ENCODE results near the gene TRPC3.
A peak's percentile ranks its signal among the peaks of the same experiment; 100 is the strongest.
"Not testable (repeated sequence)": the region's sequence is repeated elsewhere in the genome, so short reads cannot be mapped to it uniquely, and the experiment has no call there.

The TRPC3 gene

DNA sequence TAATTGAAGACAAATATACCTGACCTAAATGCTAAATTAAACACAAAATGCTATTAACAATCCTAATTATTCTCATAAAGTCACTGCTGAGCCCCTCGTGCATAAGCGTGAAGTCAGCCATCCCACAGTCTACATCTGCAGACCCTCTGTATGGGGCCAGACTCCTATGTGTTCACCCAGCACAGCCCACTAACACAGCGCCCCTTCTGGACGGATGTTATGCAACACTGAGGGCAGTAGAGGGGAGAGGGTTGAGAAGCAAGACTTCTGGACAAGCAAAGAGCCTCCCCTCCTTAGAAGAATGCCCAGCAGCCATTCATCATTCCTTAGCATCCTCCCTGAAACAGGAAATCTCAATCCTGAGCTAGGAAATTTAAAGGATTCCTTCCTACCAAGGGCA lies 7.9 kb downstream of the TRPC3 start:
- no peak for DNase-seq

DNA sequence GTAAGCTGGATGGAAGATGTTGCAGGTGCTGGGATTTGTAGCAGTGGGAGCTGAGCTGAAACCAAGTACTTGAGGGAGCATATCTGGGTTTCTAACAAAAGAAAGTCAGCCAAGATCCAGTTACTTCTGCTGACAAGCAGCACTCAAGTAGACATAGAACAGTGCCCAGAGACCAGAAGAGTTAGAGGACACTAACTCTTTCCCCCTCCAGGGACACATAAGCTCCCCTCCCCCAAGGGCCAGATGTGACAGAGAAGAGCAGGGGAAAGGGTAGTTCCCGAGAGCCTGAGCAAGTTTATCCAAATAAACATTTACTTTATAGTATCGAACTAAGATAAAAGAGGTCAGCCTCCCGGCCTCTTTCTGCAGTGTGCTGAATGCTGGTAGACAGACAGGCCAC lies 12.2 kb downstream of the TRPC3 start:
- no peak for DNase-seq

DNA sequence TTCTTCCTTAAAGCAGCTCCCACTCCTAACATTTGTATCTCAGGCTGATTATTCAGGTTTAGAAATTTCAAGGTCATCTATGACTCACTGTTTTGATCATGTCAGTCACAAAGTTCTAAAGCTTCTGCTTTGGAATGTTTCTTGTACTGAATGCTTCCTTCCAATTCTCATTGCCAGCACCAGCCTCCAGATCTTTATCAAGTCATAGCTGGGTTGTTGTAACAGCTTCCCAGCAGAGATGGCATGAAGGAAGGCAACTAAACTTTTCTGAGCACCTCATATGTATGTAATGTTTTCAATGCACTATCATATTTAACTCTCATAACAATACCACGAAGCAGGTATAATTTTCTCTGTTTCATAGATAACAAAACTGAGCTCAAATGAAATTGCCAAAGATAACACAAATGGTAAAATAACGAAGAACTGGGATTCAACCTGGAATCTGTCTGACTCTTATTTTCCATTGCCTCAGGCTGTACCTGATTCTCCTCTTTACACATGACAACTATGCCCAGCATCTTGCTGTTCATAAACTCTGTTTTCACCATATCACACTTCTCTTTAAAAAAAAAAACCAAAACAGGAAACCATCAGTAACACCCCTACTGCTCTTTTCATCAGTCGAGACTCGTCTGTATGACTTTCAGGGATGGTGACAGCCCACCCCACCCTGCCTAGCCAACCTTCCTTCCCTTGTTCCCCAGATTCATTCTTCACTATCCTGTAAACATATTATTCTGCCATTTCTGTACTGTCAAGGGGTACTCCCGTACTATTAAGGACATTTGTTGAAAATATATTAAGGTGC lies 13.4 kb downstream of the TRPC3 start:
- DNase-seq = no peak

DNA sequence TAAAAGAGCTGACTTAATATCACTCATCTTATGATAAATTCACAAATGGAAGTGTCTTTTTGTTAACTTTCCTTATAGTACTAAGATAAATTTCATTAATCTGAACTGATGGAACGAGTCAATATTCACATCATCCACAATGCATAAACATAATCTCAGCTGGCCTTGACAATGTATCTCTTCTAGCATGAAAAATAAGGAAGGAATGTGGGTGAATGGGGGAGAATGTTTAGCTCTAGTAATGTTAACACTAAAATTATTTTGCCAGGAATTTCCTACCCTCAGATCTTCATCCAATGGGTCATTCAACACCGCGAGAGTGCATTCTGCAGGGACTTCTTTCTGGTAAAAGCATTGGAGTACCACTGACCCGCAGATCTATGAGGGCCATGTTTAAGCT lies 15.8 kb downstream of the TRPC3 start:
- DNase-seq = no peak

DNA sequence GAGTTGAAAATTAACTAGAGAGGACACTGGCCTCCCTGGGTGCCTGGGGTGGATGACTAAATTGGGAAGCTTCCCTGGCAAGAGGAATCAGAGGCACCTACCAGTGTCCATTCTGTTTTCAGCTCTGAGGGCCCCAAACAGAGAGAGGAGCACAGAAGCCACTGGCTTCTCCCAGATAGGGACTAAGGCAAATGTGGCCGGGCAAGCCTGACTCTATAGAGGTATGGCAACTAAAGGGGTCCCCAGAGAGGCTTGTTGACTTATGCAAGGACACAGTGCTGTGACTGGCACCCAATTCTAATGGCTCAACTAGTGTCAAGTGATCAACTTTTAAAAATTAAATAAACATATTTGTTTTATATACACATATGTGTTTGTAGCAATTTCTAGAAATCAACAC lies 17.2 kb downstream of the TRPC3 start:
- no peak for DNase-seq

DNA sequence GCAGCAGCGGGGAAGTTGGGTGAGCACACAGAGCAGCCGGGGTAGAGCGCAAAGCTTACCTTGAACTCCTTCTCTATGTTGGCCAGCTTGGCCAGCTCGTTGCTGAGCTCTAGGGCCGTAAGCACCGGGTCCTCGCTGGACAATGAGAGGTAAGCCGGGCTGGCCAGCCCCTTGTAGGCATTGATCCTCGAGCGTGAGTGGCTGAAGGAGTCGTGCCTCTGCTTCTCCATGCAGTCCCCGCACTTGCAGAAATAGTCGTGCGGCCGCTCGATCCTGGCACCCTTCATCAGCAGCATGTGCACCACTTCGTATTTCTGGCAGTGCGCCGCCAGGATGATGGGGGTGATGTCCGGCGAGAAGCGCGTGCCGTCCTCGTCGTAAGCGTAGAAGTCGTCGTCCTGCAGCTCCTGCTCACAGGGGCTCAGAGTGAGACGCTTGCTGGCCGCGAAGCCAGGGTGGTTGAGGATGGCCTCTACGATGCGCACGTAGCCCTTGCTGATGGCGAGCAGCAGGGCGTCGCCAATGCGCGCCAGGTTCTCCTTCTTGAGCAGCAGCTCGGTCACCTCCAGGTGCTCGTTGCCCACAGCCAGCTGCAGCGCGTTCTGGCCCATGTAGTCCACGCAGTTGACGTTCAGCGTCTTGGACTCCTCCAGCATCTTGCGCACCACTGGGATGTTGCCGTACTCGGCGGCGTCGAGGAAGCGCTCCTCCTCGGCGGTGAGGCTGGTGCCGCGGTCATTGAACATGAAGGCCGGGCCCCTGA lies 19.5 kb downstream of the TRPC3 start:
- DNase-seq = no peak

DNA sequence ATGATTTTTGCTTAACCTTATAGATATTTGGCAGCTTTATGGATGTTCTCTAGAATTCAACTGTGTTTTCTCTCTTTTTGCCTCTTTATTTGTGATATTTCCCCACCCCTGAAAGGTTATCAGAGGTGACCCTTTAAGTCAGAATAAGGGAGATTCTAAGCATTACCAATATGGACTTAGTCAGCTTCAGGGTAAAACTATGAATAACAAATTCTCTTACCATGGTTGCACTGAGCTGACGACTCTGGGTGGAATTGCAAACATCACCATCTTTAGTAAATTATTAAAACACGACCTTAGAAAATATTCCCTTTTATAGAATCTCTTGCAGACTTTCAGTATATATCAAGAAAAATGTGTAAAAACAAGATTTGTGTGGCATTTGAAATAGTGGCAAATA lies 21.6 kb downstream of the TRPC3 start:
- DNase-seq = no peak

DNA sequence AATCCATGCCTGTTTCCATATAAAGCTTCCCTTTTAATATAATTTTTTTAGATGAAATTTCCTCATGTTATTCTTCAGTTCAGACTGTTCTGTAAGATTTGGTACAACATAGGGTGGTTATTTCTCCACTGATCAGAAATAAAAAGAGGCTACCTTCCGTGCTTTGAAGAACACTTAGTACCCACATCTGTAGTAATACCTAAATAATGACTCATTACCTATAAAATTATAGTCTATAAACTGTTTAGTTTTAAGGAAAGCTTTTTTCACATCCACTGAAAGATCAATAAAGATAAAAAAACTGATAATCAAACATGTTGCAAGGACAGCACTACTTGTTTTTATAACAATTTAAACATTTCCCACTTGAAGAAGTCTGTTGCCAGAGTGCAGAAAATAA lies 23.9 kb downstream of the TRPC3 start:
- DNase-seq = no peak

DNA sequence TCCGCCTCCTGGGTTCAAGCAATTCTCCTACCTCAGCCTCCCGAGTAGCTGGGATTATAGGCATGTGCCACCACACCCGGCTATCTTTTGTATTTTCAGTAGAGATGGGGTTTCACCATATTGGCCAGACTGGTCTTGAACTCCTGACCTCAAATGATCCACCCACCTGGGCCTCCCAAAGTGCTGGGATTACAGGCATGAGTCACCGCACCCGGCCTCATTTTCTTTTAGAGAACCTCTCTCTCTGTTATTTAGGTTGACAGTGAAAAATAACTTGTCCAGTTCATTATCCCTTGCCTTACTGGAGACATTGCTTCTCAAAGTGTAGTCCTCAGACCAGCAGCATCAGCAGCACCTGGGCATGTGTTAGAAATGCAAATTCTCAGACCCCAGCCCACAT lies 25.4 kb downstream of the TRPC3 start:
- DNase-seq = not testable (repeated sequence)

DNA sequence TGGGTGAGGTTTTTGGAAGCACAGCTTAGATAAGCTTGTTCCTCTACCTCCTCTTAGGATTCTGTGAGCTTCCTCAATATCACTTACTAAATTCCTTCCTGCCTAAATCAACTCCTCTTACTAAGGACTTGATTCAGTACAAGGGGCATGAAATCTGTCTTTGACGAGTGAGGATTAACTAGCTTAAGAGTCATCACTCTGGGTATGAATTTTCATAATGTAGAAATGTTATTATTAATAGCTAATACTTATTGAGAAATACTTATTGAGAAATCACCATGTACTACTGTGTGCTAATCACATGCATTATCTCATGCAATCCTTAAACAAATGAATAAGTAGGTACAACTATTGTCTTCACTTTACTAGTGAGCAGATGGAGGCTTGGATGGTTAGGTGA lies 28.6 kb downstream of the TRPC3 start:
- no peak for DNase-seq

DNA sequence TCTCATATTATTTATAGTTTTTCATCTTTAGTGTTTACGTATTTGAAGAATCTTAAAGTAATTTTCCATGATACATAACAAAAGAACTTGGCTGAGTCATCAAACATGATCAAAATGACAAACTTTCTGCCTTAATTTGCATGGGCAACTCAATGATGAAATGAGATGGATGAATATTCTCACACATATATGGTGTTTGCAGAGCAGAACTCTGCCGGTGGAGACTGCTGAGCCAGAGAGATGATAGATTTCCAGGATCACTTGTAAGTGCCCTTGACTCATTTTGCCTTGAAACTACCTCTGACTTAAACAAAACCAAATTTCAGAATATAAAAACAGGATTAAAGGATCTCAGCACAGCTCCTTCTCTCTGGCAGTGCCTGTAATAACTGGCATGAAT lies 38.2 kb downstream of the TRPC3 start:
- DNase-seq = no peak

DNA sequence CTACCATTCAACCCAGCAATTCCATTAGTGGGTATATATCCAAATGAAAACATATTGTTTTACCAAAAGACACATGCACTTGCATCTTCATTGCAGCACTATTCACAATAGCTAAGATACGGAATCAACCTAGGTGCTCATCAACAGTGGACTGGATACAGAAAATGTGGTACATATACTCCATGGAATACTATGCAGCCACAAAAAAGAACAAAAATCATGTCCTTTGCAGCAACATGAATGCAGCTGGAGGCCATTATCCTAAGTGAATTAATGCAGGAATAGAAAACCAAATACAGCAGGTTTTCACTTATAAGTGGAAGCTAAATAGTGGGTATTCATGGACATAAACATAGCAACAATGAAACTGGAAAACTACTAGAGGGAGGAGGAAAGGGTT lies 43.5 kb downstream of the TRPC3 start:
- DNase-seq = no peak

DNA sequence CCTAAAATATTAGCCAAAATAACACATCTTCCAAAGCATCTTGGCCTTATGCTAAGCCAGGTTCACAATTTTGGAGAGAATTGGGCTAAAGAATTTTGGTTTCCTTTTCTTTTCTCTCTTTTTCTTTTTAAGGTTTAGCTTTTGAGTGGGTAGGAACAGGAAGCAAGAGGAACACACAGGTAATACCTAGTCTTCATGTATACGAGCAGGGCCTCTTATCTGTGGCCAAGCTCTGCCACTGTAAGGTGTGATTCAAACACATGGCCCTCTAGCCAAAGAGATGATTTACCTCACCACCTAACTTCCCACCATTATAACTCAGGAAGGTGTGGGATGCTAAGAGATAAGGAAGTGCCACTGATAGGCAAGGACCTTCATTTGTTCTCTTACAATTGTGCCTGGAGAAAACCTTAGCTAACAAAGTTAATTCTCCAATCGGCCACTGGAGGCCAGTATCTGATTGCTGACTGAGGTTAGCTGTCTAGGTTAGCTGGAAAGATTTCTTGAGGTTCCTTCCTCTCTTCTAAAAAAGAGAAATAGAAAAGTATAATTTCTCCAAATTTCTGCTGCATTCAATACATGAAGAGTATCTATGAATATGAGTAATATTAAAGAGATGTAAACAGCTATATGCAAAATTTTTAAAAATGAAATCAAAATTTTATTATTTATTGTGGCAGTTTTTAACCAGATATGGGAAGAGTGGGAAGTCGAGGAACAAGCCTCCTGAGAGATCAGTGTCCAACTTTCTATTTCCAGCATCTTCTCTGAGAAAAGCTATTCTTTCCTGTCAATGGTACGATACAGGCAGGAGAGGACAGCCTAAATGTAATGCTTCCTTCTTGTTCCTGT lies 51.5 kb downstream of the TRPC3 start:
- DNase-seq = peak in 1 of 2 experiments; percentile 56

DNA sequence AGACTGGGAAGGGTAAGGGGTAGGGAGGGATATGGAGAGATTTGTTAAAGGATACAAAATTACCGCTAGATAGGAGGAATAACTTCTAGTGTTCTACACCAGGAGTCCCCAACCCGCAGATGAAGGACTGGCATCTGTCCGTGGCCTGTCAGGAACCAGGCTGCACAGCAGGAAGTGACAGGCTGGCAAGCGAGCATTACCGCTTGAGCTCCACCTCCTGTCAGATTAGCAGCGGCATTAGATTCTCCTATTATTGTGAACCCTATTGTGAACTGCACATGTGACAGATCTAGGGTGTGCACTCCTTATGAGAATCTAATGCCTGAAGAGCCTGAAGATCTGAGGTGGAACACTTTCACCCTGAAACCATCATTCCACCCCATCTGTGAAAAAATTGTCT lies 53.7 kb downstream of the TRPC3 start:
- DNase-seq = peak in 1 of 2 experiments; percentile 4

DNA sequence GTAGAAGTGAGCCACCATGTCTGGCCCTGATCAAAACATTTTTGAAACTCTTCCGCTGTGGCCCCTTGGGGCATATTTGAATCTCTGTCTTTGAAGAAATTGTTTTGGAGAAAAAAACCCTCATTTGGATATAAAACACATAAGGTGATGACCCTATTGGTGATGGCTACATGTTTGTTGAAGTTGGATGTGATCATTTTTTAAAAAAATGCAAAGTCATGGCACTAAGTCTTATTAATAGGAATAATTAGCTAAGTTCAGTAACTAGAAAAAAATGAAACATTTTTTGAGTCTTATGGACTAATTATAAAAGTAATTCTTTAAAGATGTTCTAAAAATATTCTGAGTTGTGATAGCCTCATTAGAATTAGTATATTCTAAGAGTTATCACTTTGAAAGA lies 63.7 kb downstream of the TRPC3 start:
- no peak for DNase-seq

DNA sequence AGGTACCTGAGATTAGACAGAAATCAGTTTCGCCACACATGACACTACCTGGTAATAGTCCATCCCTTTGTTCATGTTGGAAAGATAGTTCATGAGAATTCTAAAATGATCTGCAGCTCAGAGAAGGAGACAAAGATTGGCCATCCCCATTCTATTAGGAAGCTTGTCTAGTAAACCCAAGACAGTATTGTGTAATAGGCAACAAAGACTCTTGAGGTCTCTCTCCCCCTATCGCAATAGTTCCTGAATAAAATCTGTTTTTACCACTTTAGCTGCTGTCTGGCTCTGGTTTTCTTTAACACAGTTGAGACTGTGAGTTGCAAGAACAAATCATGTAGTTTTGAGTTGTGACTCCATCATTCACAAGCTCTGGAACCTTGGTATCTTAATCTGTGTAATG lies 66.7 kb downstream of the TRPC3 start:
- DNase-seq = no peak

DNA sequence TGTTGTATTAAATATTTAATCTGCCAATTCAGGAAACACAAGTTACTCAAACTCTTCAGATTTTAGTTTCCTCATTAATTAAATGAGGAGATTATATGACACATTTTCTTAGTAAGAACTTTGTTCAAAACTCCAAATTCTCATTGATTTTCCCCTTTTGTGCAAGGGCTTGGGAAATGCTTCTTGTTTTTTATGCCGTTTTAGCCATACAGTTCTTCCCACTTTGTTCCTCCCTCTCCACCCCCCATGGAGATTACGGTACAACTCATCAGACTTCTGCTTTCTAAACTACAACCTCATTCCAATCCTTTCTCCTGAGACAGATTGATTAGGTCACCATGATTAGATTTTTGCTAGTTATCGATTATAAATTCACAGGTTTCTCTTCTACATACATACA lies 70.7 kb downstream of the TRPC3 start:
- DNase-seq = no peak

DNA sequence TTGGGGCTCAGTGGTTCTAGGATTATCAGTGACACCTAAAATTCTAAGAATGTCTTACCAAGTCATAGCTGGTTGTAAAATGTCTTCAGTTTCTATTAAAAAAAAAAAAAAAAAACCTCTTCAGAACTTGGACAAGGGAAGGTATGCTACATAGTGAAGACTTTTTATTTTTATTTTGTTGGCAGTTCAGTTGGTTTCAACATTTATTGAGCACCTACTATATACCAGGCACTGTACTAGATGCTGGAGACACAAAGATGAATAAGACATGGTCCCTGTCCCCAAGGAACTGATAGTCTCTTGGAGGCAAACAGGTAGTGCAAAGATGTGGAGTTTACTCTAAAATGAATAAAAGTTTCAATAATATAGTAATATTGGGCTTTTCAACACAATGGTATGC lies 72.7 kb downstream of the TRPC3 start:
- no peak for DNase-seq

DNA sequence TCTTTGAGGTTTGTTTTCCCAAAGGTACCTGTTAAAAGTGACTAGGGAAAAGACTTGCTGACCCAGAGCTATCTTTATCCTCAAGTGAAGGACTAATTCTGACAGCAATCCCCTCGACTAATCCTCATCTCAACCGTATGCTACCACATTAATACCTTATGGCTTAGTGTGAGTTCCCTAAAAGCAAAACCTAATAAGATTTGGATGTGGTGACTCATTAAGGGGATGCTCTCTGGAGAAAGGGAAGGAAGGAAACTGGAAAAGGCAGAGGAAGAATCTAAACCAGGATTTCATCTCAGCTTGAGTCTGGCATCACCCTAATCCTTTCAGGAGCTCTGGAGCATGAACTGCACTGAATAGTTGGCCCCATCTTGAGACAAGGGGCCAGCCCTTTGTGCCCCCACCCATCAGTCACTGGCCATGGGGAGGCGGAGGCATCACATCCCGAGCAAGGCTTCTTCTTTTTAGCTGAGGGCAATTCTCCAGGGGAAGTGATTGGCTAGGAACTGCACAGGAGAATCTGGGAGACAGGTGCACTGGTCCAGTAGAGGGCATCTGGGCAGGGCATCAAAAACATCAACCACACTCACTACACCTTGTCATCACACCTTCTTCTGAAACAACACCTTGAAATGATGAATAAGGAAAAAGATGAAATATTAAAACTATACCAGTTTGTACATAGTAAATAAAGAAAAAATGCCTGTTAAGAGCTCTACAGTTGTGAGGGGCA lies 74.7 kb downstream of the TRPC3 start:
- DNase-seq = no peak

DNA sequence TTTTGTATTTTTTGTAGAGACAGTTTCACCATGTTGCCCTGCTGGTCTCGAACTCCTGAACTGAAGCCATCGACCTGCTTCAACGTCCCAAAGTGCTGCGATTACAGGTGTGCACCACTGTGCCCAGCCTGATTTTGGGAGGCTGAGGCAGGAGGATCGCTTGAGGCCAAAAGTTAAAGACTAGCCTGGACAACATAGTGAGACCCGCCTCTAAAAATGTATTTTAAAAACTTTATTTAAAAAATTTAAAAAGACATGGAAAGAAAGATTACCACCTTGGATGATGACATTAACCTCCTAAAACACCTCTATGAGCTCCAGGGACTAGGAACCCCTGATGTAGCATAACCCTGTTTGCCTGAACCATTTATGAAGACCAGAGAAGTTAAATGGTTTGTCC lies 75.8 kb downstream of the TRPC3 start:
- DNase-seq = no peak

DNA sequence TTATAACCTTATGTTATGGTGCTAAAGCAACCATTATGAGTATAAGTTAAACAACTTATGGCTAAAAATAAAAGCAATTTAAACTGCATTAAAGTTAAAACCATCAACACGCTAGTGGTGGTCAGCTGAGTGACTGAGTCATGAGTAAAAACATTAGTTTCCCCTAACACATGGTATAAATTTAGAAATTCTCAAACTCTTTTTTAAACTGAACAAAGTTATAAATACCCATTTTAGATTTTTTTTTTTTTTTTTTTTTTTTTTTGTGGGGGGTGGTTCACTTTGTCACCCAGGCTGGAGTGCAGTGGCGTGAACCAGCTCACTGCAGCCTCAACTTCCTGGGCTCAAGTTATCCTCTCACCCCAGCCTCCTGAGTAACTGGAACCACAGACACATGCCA lies 76.2 kb downstream of the TRPC3 start:
- no peak for DNase-seq

DNA sequence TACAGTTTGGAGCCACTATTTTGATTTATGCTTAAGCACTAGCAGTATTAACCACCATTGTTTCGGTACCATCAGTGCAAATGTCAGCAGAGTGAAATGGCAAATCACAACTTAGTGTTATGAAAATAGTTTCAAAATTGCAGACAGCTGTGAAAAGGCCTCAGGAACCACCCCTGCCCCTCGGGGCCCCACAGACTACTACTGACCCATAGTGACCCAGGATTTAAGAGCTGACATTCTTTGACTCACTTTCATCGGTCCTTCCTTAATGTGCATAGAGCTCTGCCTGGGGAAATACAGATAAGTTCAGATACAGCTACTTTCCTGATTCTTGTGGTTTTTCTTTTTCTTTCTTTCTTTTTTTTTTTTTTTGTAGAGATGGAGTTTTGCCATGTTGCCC lies 78.3 kb downstream of the TRPC3 start:
- no peak for DNase-seq

Data from NCI-H446 (cell line).